Adrenal gland (tissue), 5 donors: ENCODE results near the gene AUTS2.

Experiments
- POLR2A ChIP-seq, 2 donors: fragments of 450-650 bp; IDR thresholded peaks; one replicate each; pipeline ENCODE4 v1.6.1; 2017; ENCODE audit warnings: antibody characterized with exemption in 2 of 2, mild to moderate bottlenecking in 2 of 2, moderate library complexity in 1 of 2
- TF ChIP-seq, protein P1 (sequence below), 6 experiments: fragments of 450-650 bp in 4 of 6; fragments of 200-600 bp in 2 of 6; sonication (generic) in 1 of 6; IDR thresholded peaks; 1 replicate in 5 of 6; 2 replicates in 1 of 6; pipeline versions ENCODE4 v1.5.1 to v1.8.0; 2016 to 2021; ENCODE audit warnings: antibody characterized with exemption in 6 of 6, mild to moderate bottlenecking in 2 of 6, moderate library complexity in 1 of 6
- donor health status: DM: no; HTN: no; CAD: no.

DNA sequence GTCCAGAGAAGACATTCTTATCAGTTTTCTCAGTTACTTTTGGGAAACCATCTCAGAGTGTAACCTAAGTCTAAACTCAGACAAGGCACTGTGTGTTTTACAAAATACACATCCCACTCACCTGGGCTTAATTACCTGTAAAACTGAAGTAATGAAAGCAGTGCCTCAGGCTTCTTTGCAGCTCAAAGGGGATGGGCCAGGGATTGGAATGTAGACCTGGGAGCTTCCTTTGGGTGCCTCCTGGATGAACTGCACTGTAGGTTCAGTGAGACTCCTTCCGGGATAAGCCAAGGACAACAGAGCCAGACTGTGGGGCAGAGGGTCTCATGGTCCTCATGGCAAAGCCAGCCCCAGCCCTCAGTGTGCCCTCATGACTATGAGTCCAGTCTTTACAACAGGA, 861.3 kb downstream of the AUTS2 start:
- no peak for TF ChIP-seq POLR2A (IDR thresholded peaks at IDR 0.05)
- TF ChIP-seq, protein P1, sequence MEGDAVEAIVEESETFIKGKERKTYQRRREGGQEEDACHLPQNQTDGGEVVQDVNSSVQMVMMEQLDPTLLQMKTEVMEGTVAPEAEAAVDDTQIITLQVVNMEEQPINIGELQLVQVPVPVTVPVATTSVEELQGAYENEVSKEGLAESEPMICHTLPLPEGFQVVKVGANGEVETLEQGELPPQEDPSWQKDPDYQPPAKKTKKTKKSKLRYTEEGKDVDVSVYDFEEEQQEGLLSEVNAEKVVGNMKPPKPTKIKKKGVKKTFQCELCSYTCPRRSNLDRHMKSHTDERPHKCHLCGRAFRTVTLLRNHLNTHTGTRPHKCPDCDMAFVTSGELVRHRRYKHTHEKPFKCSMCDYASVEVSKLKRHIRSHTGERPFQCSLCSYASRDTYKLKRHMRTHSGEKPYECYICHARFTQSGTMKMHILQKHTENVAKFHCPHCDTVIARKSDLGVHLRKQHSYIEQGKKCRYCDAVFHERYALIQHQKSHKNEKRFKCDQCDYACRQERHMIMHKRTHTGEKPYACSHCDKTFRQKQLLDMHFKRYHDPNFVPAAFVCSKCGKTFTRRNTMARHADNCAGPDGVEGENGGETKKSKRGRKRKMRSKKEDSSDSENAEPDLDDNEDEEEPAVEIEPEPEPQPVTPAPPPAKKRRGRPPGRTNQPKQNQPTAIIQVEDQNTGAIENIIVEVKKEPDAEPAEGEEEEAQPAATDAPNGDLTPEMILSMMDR (IDR thresholded peaks at IDR 0.05), result no peak
